Head of caudate nucleus (tissue), 42 donors: ENCODE measurements around the gene OR56A1.
"Not testable (repeated sequence)": the region's sequence is repeated elsewhere in the genome, so short reads cannot be mapped to it uniquely, and the experiment has no call there.

ENCODE experiments used
- DNase-seq, 42 donors: peaks; one replicate each; pipeline versions ENCODE4 v3.0.0 to v3.0.0-alpha.2; 2020 to 2021; ENCODE audit warnings: mixed read lengths in 7 of 42
- intact Hi-C: fragments of 100-400 bp; cut with DNase I; formaldehyde crosslinking; loops from one replicate; pipeline ENCODE4 v1.15.0; 2022

OR56A1 gene, protein sequence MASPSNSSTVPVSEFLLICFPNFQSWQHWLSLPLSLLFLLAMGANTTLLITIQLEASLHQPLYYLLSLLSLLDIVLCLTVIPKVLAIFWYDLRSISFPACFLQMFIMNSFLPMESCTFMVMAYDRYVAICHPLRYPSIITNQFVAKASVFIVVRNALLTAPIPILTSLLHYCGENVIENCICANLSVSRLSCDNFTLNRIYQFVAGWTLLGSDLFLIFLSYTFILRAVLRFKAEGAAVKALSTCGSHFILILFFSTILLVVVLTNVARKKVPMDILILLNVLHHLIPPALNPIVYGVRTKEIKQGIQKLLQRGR

GRCh38 chr11:6030708-6031405 lies at the start of gene OR56A1:
Gene OR56A1, minus strand, starts transcription at chr11:6030758. Its CDS starts 3,066 bp downstream, at chr11:6027692.
- intact Hi-C loops = no loop called here
- no peak for DNase-seq

- intact Hi-C loops = no loop called here
- no peak for DNase-seq
Observed at GRCh38 chr11:6079463-6079862, 48.9 kb upstream of the OR56A1 start.

- intact Hi-C loops = no loop called here
- no peak for DNase-seq
Observed at GRCh38 chr11:6077723-6078122, 47.2 kb upstream of the OR56A1 start.

- DNase-seq, intact Hi-C loops: not testable (repeated sequence)
Observed at GRCh38 chr11:6076443-6076842, 45.9 kb upstream of the OR56A1 start.

- intact Hi-C loops = no loop called here
- DNase-seq = peak in 23 of 42 donors; percentile 2 to 64 (median 28)
Observed at GRCh38 chr11:6067502-6067901, 36.9 kb upstream of the OR56A1 start.

DNA sequence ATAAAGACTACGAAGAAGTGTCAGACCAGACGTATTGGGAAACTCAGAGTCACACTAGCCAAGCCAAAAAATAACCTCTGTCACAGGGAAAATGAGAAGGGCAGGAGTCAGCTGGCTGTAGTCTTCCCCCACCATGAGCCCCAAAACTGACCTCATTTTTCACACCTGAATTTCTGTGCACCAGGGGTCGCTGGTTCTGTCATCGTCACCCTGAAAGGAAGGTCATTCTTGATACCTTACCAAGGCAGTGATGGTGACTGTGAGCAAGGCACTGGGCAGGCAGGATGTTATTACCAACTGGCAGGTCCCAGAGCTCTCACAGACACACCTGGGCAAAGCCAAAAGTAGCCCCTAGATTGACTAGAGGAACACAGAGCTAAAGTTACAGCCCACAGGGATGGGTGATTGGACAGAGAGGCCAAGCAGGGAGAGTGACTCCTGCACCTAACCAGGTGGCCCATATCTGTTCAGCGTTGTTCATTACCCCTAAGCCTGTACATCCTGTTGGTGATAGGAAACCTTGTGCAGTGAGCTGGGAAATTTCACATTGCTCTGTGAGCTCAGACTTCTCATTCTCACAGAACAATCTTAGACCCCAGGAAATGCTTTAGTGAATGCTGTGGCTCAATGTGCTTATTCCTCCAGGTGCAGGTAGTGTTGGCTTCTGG lies 32.3 kb upstream of the OR56A1 start:
- no peak for DNase-seq
- intact Hi-C loops = no loop called here

DNA sequence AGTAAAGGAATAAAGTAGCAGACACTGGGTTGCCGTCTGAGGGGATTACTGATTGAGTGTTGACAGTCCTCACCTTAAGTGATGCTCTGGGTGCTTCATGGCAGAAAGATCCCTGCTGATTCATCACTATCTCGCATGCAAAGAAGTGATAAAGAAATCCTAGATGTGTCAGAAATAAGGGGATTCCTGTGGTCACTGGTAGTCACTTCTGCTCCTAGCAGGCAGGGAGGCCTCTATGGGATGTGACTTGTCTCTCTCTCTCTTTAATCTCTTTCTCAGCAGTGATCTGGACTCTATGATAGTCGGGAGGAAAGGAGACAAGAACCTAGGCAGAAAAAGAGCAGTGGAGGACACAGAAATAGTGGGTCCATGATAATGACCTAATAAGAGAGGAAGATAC lies 30.9 kb upstream of the OR56A1 start:
- intact Hi-C loops = no loop called here

GRCh38 chr11:6057452-6057851 lies 26.9 kb upstream of the OR56A1 start:
- DNase-seq = no peak
- intact Hi-C loops = no loop called here

More for the DNA sequence above, 30.9 kb upstream of the OR56A1 start:
- no peak for DNase-seq

- DNase-seq = no peak
- intact Hi-C loops = no loop called here
Observed at GRCh38 chr11:6055569-6055968, 25.0 kb upstream of the OR56A1 start.

- intact Hi-C loops = no loop called here
- DNase-seq = no peak
Observed at GRCh38 chr11:6052374-6052773, 21.8 kb upstream of the OR56A1 start.

GRCh38 chr11:6040874-6041273 lies 10.3 kb upstream of the OR56A1 start:
- intact Hi-C loops = no loop called here
- no peak for DNase-seq

- intact Hi-C loops = loop anchor here (10.0 kb wide), 1 partner anchor 327 kb away; no protein-coding TSS in a partner anchor
- no peak for DNase-seq
Observed at GRCh38 chr11:6027501-6027900, 3.1 kb downstream of the OR56A1 start.

DNA sequence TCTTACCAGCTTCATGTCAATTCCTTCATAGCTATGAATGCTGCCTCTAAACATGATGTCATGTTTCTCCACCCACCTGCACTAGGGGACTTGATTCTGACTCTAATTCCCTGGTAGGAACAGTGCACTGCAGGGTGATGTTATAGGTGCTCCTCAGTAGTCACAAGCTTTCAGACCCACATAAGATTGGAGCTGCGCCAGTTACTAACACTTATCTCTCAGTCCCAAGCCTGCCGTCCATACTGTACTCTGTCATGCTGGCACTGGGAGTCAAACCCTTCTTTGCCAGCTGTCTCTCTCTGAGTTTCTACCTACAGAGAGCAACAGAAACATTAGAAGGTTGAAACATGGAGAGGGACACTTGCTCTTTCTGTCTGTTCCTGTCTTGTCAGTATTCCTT lies 5.5 kb downstream of the OR56A1 start:
- DNase-seq = no peak
- intact Hi-C loops = loop anchor here (10.0 kb wide), 1 partner anchor 330 kb away; no protein-coding TSS in a partner anchor

DNA sequence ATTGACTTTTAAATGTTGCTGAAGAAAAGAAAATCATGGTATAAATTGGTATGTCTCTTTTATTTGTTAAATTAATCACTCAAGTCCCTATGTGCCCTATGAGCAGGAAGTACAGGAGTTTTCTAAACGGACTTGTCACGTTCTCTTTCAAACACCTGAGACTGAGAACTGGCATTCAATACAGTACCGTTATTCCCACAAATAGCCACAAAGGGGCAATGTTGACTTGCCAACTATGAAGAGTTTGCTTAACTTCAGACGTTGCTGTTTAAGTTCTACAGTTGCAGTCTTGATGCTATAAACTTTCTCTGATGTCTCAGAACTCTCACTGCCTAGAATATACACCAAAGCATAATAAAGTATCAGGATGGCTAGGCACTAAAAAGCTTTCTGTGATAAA lies 7.6 kb downstream of the OR56A1 start:
- DNase-seq = peak in 16 of 42 donors; percentile 4 to 56 (median 22)
- intact Hi-C loops = loop anchor here (10.0 kb wide), 1 partner anchor 332 kb away; no protein-coding TSS in a partner anchor

GRCh38 chr11:6013042-6013441 lies 17.5 kb downstream of the OR56A1 start:
- intact Hi-C loops = no loop called here
- DNase-seq = no peak

- DNase-seq = no peak
- intact Hi-C loops = no loop called here
Observed at GRCh38 chr11:6012035-6012668, 18.4 kb downstream of the OR56A1 start.

DNA sequence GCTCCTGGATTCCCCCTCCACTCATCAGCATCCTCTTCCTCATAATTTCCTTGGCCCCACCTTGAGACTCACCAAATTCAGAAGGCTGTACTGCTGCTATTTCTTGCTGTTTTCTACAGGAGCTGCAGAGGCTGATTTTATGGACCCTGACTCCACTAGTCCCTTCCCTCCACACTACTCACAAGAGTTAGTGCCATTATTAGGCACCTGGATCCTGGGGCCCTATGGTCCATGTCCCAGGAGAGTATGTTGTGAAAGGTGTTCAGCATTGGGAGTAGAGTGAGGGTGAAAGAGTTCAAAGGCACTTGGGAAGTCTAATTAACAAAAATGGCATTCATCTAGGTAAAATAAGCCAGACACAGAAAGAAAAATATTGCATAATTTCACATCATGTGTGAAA lies 23.7 kb downstream of the OR56A1 start, which contains the start of gene OR56A4:
TSS of gene OR56A4 (minus strand) at position 101 of the 400 bp plus-strand sequence. CDS start 3,954 bp downstream, outside the sequence.
- DNase-seq = no peak

DNA sequence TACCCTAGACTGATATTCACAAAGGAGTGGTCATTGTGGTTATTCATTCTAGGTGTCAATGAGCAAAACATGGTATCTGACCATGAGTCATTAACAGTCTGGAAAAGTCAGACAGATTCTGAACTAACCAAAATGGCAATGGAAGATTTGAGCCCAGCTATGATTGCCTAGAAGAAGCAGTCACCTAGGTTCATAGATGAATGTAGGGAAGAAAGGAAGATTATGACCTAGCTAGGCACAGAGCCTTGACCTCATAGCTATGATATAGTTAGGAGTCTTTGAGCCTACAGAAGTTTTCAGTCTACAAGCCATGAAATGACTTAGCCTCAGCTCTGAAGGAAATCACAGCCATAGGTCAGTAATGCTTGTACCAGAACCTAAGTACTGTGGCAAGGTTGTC lies 24.2 kb downstream of the OR56A1 start:
- intact Hi-C loops = no loop called here
- no peak for DNase-seq

More for the DNA sequence above, 23.7 kb downstream of the OR56A1 start, which contains the start of gene OR56A4:
- intact Hi-C loops = no loop called here

DNA sequence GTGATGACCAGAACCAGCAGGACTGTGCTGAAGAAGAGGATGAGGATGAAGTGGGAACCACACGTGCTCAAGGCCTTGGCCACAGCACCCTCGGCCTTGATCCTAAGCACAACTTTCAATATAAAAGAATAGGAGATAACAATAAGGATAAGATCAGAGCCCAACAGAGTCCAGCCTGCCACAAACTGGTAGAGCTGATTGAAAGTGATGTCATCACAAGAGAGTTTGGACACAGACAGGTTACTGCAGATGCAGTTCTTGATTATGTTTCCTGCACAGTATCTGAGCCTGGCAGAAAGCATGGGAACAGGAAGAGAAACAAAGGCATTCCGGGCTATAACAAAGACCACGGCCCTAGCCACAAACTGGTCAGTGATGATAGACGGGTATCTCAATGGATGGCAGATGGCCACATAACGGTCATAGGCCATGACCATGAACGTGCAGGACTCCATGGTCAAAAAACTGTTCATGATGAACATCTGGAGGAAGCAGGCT lies 28.3 kb downstream of the OR56A1 start:
- intact Hi-C loops = no loop called here
- DNase-seq = no peak
